WERI-Rb-1 (cell line): Measurements from ENCODE around the gene SPECC1.

ENCODE experiments used
- DNase-seq: peaks from one replicate; pipeline ENCODE4 v3.0.0-alpha.2; 2020
- H3K27ac ChIP-seq: fragments of 250-450 bp; sonication (Bioruptor Pico); 2 replicates; pipeline ENCODE4 v1.5.1; 2020; ENCODE audit warnings: mild to moderate bottlenecking, moderate library complexity
- H3K27me3 ChIP-seq: fragments of 250-450 bp; sonication (Bioruptor Pico); 2 replicates; pipeline ENCODE4 v1.5.1; 2021; ENCODE audit warnings: mild to moderate bottlenecking, low read depth, moderate library complexity; ENCODE audit not compliant: insufficient read depth, severe bottlenecking
- H3K36me3 ChIP-seq: fragments of 250-450 bp; sonication (Bioruptor Pico); 2 replicates; pipeline ENCODE4 v1.5.1; 2020; ENCODE audit warnings: mild to moderate bottlenecking, moderate library complexity
- H3K4me3 ChIP-seq: 2 replicates; pipeline ENCODE4 v1.5.1; 2011; ENCODE audit warnings: low read depth, mild to moderate bottlenecking, control low read depth, low read length
- H3K9me3 ChIP-seq: fragments of 250-450 bp; sonication (Bioruptor Pico); 2 replicates; pipeline ENCODE4 v1.5.1; 2021; ENCODE audit warnings: mild to moderate bottlenecking, moderate library complexity; ENCODE audit not compliant: severe bottlenecking
- CTCF ChIP-seq: IDR thresholded peaks from 2 replicates; pipeline ENCODE4 v1.5.1; 2011; ENCODE audit warnings: low read depth, mild to moderate bottlenecking, control low read depth, inconsistent platforms, low read length

Gene SPECC1

GRCh38 chr17:20200865-20201458, 191.8 kb downstream of the SPECC1 start:
- no peak overlapping the region for H3K27ac ChIP-seq
- no peaks in the 10 kb centered on the region for H3K27me3 ChIP-seq
- no peak for DNase-seq
- peaks cover 12% of the 10 kb centered on the region; the same call in 1 of the 2 replicates for H3K36me3 ChIP-seq
- peaks cover 5% of the 10 kb centered on the region for H3K9me3 ChIP-seq
- TF ChIP-seq CTCF = no peak
- no peak overlapping the region for H3K4me3 ChIP-seq

- no peak overlapping the region for H3K4me3 ChIP-seq
- H3K9me3 ChIP-seq = no peaks in the 10 kb centered on the region
- no peak for DNase-seq
- no peaks in the 10 kb centered on the region for H3K27me3 ChIP-seq
- H3K36me3 ChIP-seq = peaks cover 12% of the 10 kb centered on the region; the same call in 1 of the 2 replicates
- H3K27ac ChIP-seq = no peak overlapping the region
- TF ChIP-seq CTCF = no peak
Observed at GRCh38 chr17:20202141-20202621, 193.0 kb downstream of the SPECC1 start.

- Histone ChIP-seq H3K27ac (no peak overlapping the region), H3K36me3 (peaks cover 12% of the 10 kb centered on the region; the same call in 1 of the 2 replicates), H3K9me3 (no peaks in the 10 kb centered on the region), H3K4me3 (no peak overlapping the region), H3K27me3 (no peaks in the 10 kb centered on the region)
- no peak for DNase-seq
- no peak for TF ChIP-seq CTCF
Observed at GRCh38 chr17:20203018-20203417, 193.9 kb downstream of the SPECC1 start.

- no peak overlapping the region for H3K27ac ChIP-seq
Observed at GRCh38 chr17:20203761-20204263, 194.7 kb downstream of the SPECC1 start.

GRCh38 chr17:20205609-20206008, 196.4 kb downstream of the SPECC1 start:
- H3K36me3 ChIP-seq = peaks cover 12% of the 10 kb centered on the region; the same call in 1 of the 2 replicates
- no peak for DNase-seq
- H3K27me3 ChIP-seq = no peaks in the 10 kb centered on the region
- no peak overlapping the region for H3K4me3 ChIP-seq
- no peak for TF ChIP-seq CTCF
- H3K9me3 ChIP-seq = no peaks in the 10 kb centered on the region
- H3K27ac ChIP-seq = no peak overlapping the region

More at GRCh38 chr17:20203761-20204263, 194.7 kb downstream of the SPECC1 start:
- H3K27me3 ChIP-seq = no peaks in the 10 kb centered on the region
- H3K9me3 ChIP-seq = no peaks in the 10 kb centered on the region
- TF ChIP-seq CTCF = no peak
- DNase-seq = no peak
- no peak overlapping the region for H3K4me3 ChIP-seq
- peaks cover 12% of the 10 kb centered on the region; the same call in 1 of the 2 replicates for H3K36me3 ChIP-seq
